HEK293T (cell line): ENCODE data around the gene BICD2.

Source experiments
- ARNT ChIP-seq: fragments of 450-650 bp; IDR thresholded peaks from 2 replicates; pipeline ENCODE4 v1.6.1; 2017; ENCODE audit warnings: mild to moderate bottlenecking
- BHLHE40 ChIP-seq: fragments of 450-650 bp; IDR thresholded peaks from 2 replicates; pipeline ENCODE4 v1.6.1; 2016; ENCODE audit warnings: mild to moderate bottlenecking, moderate library complexity, borderline replicate concordance
- CTBP1 ChIP-seq: fragments of 450-650 bp; IDR thresholded peaks from 2 replicates; pipeline ENCODE4 v1.6.1; 2016; ENCODE audit warnings: borderline replicate concordance
- ELF4 ChIP-seq: fragments of 450-650 bp; IDR thresholded peaks from 2 replicates; pipeline ENCODE4 v1.6.1; 2017; ENCODE audit warnings: antibody characterized with exemption
- FOXK2 ChIP-seq: fragments of 450-650 bp; IDR thresholded peaks from 2 replicates; pipeline ENCODE4 v1.6.1; 2016; ENCODE audit warnings: mild to moderate bottlenecking
- FOXM1 ChIP-seq: fragments of 450-650 bp; IDR thresholded peaks from 2 replicates; pipeline ENCODE4 v1.6.1; 2017; ENCODE audit warnings: mild to moderate bottlenecking, borderline replicate concordance
- HDGF ChIP-seq: fragments of 450-650 bp; IDR thresholded peaks from 2 replicates; pipeline ENCODE4 v1.6.1; 2017; ENCODE audit warnings: antibody characterized with exemption, borderline replicate concordance
- LEF1 ChIP-seq: fragments of 450-650 bp; IDR thresholded peaks from 2 replicates; pipeline ENCODE4 v1.6.1; 2017; ENCODE audit warnings: mild to moderate bottlenecking, borderline replicate concordance
- PKNOX1 ChIP-seq: fragments of 450-650 bp; IDR thresholded peaks from 2 replicates; pipeline ENCODE4 v1.6.1; 2016
- SP1 ChIP-seq: fragments of 450-650 bp; IDR thresholded peaks from 2 replicates; pipeline ENCODE4 v1.6.1; 2017
- SUZ12 ChIP-seq: fragments of 450-650 bp; IDR thresholded peaks from 2 replicates; pipeline ENCODE4 v1.6.1; 2016; ENCODE audit warnings: mild to moderate bottlenecking
- TARDBP ChIP-seq: fragments of 450-650 bp; IDR thresholded peaks from 2 replicates; pipeline ENCODE4 v1.6.1; 2016

GRCh38 chr9:92710368-92710767 lies 54.3 kb downstream of the BICD2 start:
- no peak for TF ChIP-seq SP1
- no peak for TF ChIP-seq ELF4
- no peak for TF ChIP-seq BHLHE40
- no peak for TF ChIP-seq TARDBP
- TF ChIP-seq FOXK2: no peak
- no peak for TF ChIP-seq SUZ12
- TF ChIP-seq FOXM1: no peak
- no peak for TF ChIP-seq ARNT
- TF ChIP-seq PKNOX1: no peak
- TF ChIP-seq HDGF: no peak
- TF ChIP-seq CTBP1: no peak
- TF ChIP-seq LEF1: no peak
